ENCODE results near the gene TMED1.

DNA sequence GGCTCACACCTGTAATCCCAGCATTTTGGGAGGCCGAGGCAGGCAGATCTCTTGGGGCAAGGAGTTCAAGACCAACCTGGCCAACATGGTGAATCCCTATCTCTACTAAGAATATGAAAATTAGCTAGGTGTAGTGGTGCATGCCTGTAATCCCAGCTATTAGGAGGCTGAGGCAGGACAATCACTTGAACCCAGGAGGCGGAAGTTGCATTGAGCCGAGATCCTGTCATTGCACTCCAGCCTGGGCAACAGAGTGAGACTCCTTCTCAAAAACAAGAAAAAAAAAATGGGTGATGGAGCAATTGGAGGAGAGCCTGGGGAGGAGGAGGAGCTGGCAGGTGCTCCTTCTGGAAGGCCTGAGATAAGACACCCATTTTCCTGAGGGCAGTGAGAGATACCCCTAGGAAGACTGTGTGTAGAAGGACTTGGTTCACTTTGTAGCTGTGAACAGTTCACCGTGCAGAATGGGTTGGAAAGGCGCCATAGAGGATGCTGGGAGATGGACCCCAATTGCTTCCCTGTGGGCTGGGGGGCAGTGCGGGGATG is 26.6 kb upstream of the TMED1 start:
- TF ChIP-seq, protein P1, sequence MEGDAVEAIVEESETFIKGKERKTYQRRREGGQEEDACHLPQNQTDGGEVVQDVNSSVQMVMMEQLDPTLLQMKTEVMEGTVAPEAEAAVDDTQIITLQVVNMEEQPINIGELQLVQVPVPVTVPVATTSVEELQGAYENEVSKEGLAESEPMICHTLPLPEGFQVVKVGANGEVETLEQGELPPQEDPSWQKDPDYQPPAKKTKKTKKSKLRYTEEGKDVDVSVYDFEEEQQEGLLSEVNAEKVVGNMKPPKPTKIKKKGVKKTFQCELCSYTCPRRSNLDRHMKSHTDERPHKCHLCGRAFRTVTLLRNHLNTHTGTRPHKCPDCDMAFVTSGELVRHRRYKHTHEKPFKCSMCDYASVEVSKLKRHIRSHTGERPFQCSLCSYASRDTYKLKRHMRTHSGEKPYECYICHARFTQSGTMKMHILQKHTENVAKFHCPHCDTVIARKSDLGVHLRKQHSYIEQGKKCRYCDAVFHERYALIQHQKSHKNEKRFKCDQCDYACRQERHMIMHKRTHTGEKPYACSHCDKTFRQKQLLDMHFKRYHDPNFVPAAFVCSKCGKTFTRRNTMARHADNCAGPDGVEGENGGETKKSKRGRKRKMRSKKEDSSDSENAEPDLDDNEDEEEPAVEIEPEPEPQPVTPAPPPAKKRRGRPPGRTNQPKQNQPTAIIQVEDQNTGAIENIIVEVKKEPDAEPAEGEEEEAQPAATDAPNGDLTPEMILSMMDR (conservative IDR thresholded peaks at IDR 0.05; ENCODE audit: low read depth, low read length): no peak
- no peak for TF ChIP-seq SMC3 (IDR thresholded peaks at IDR 0.05; ENCODE audit: low read depth, low read length)
- no peak for TF ChIP-seq RAD21 (IDR thresholded peaks at IDR 0.05; ENCODE audit: low read length)
- no peak for TF ChIP-seq POLR2A (IDR thresholded peaks at IDR 0.05; ENCODE audit: low read depth, low read length)
- no peak for TF ChIP-seq MAFK (IDR thresholded peaks at IDR 0.05; ENCODE audit: low read depth, low read length)
- no peak for TF ChIP-seq RFX5 (IDR thresholded peaks at IDR 0.05; ENCODE audit: low read depth, low read length)
